Karpas-422 (cell line): ENCODE data around the gene DENND5A. TPM values are rescaled to one million over a fixed set of nuclear protein-coding genes. Genes with fewer than 3 reads are reported as not detected.
"Not testable (repeated sequence)": the region's sequence is repeated elsewhere in the genome, so short reads cannot be mapped to it uniquely, and the experiment has no call there.

Experiments
- DNase-seq: peaks from one replicate; pipeline ENCODE4 v3.0.0-alpha.2; 2015
- H2AFZ ChIP-seq: fragments of 200-600 bp; sonication (generic); 2 replicates; pipeline ENCODE4 v1.6.1; 2014; ENCODE audit warnings: antibody characterized with exemption, low read length, mixed read lengths
- H3K27ac ChIP-seq: fragments of 200-600 bp; sonication (generic); 2 replicates; pipeline ENCODE4 v1.5.1; 2014; ENCODE audit warnings: mild to moderate bottlenecking, low read length, moderate library complexity
- H3K27me3 ChIP-seq: fragments of 200-600 bp; sonication (generic); 2 replicates; pipeline ENCODE4 v1.6.1; 2014; ENCODE audit warnings: low read length, mixed read lengths
- H3K36me3 ChIP-seq: fragments of 200-600 bp; sonication (generic); 2 replicates; pipeline ENCODE4 v1.6.1; 2014; ENCODE audit warnings: low read length, mixed read lengths; ENCODE audit not compliant: insufficient read depth
- H3K4me1 ChIP-seq: fragments of 200-600 bp; sonication (generic); 2 replicates; pipeline ENCODE4 v1.6.1; 2014; ENCODE audit warnings: mild to moderate bottlenecking, low read length, mixed read lengths
- H3K4me2 ChIP-seq: fragments of 200-600 bp; sonication (generic); 2 replicates; pipeline ENCODE4 v1.6.1; 2014; ENCODE audit warnings: low read length, low read depth, mild to moderate bottlenecking; ENCODE audit not compliant: poor library complexity, severe bottlenecking
- H3K4me3 ChIP-seq: fragments of 200-600 bp; sonication (generic); 2 replicates; pipeline ENCODE4 v1.5.1; 2014; ENCODE audit warnings: mild to moderate bottlenecking, antibody characterized with exemption, low read length, mixed read lengths
- H3K79me2 ChIP-seq: fragments of 200-600 bp; sonication (generic); 2 replicates; pipeline ENCODE4 v1.6.1; 2014; ENCODE audit warnings: mild to moderate bottlenecking, low read length, mixed read lengths
- H3K9ac ChIP-seq: fragments of 200-600 bp; sonication (generic); 2 replicates; pipeline ENCODE4 v1.6.0; 2014; ENCODE audit warnings: low read length
- H3K9me2 ChIP-seq: fragments of 200-600 bp; sonication (generic), shearing (Covaris generic); replicated peaks from 2 replicates; pipeline ENCODE4 v1.6.0; 2014; ENCODE audit warnings: mild to moderate bottlenecking, low read length, moderate library complexity; ENCODE audit not compliant: insufficient read depth
- H3K9me3 ChIP-seq: fragments of 300-700, 200-600 bp; sonication (generic); 2 replicates; pipeline ENCODE4 v1.6.1; 2014; ENCODE audit warnings: low read length, mixed read lengths
- H4K20me1 ChIP-seq: fragments of 200-600 bp; sonication (generic); 2 replicates; pipeline ENCODE4 v1.6.1; 2014; ENCODE audit warnings: mild to moderate bottlenecking, antibody characterized with exemption, low read length, low read depth; ENCODE audit not compliant: insufficient read depth
- total RNA-seq: library from RNA; depleted of rRNA; stranded (reverse); fragments of >200 nt; shearing (Covaris generic); gene quantifications from 2 replicates; pipeline ENCODE4 v1.2.3, GENCODE V29; 2014; ENCODE audit warnings: low replicate concordance

Gene DENND5A
- total RNA-seq, 1 experiment from 2014 or later, result 57.3 TPM

DNA sequence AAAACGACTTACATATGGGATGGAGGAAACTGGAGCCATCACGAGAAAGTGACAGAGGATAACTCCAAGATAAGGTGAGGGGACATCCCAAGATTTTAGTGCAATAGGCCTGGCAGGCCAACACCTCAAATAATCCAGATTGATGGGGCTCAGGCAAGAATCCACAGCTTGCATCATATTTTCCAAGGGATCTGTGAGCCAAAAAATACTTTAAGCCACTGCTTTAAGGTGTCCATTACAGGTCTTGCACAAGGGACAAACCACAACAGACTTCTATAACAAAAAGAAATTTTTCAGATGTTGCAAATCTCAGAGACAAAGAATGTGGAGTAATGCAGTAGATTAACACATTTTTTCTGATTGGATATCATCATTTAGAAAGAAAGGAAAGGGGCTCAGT, 45.6 kb downstream of the DENND5A start:
- Histone ChIP-seq H2AFZ (no peak overlapping the region), H3K79me2 (no peaks in the 10 kb centered on the region)

DNA sequence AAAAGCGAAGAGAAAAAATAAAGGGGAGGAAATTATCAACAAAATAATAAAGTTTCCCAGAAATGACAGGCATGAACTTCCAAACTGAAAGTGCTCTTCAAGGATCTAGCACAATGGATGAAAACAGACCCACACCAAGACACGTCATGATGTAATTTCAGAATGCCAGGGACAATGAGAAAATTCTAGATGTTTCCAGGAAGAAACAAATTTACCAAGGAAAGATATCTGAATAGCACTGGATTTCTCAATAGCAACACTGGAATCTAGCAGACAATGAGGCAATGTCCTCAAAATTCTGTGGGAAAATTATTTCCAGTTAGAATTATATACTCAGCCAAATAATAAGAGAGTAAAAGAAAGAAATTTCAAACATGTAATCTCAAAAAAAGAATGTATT, 46.0 kb downstream of the DENND5A start:
- Histone ChIP-seq H3K27me3 (no peaks in the 10 kb centered on the region), H2AFZ (no peak overlapping the region), H3K27ac (no peak overlapping the region), H3K4me3 (no peak overlapping the region), H3K4me1 (no peaks in the 10 kb centered on the region), H3K36me3 (no peaks in the 10 kb centered on the region), H3K9ac (no peak overlapping the region), H3K9me3 (no peaks in the 10 kb centered on the region), H3K4me2 (no peak overlapping the region), H3K9me2 (no peaks in the 10 kb centered on the region), H3K79me2 (no peaks in the 10 kb centered on the region), H4K20me1 (peaks cover 17% of the 10 kb centered on the region; the same call in 1 of the 2 replicates)
- DNase-seq, result no peak

More for the DNA sequence above, 45.6 kb downstream of the DENND5A start:
- Histone ChIP-seq H3K36me3 (no peaks in the 10 kb centered on the region), H3K4me2 (no peak overlapping the region), H3K9ac (no peak overlapping the region), H3K9me3 (no peaks in the 10 kb centered on the region), H3K27me3 (no peaks in the 10 kb centered on the region), H3K27ac (no peak overlapping the region), H3K4me1 (no peaks in the 10 kb centered on the region), H4K20me1 (peaks cover 16% of the 10 kb centered on the region; the same call in 1 of the 2 replicates), H3K4me3 (no peak overlapping the region), H3K9me2 (no peaks in the 10 kb centered on the region)
- no peak for DNase-seq

GRCh38 chr11:9214765-9215164, 50.4 kb downstream of the DENND5A start:
- Histone ChIP-seq H3K79me2 (no peaks in the 10 kb centered on the region), H3K4me3 (no peak overlapping the region), H3K27me3 (no peaks in the 10 kb centered on the region), H3K9me3 (no peaks in the 10 kb centered on the region), H4K20me1 (peaks cover 26% of the 10 kb centered on the region), H3K4me1 (no peaks in the 10 kb centered on the region), H3K9ac (no peak overlapping the region), H3K27ac (no peak overlapping the region), H3K4me2 (no peak overlapping the region), H3K36me3 (no peaks in the 10 kb centered on the region), H2AFZ (no peak overlapping the region), H3K9me2 (no peaks in the 10 kb centered on the region)
- no peak for DNase-seq

- Histone ChIP-seq H3K9ac (no peak overlapping the region), H3K79me2 (no peaks in the 10 kb centered on the region), H4K20me1 (peaks cover 30% of the 10 kb centered on the region), H3K4me2 (no peak overlapping the region), H3K4me3 (no peak overlapping the region), H3K9me2 (no peaks in the 10 kb centered on the region), H3K27ac (no peak overlapping the region), H3K36me3 (no peaks in the 10 kb centered on the region), H3K27me3 (no peaks in the 10 kb centered on the region), H3K9me3 (no peaks in the 10 kb centered on the region), H2AFZ (no peak overlapping the region), H3K4me1 (peaks cover 5% of the 10 kb centered on the region)
- DNase-seq, result no peak
Observed at GRCh38 chr11:9211322-9211721, 53.8 kb downstream of the DENND5A start.

DNA sequence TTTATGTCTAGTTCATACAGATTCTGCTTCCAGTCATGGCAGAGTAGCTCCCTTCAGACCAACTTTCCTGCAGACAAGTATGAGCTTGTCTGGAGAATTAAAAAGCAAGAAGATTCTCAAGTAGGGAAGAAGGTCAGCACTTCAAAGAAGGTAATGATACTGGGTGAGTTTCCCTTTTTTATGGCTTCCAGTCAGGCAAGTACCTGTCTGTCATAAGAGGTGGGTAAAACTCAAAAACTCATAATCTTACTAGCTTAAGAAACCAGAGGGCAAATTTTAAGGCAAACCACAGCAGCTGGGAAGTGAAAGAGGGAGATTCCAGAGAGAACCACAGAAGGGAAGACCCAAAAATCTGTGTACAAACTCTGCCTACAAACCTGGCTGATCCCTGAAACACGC, 54.2 kb downstream of the DENND5A start:
- Histone ChIP-seq H3K4me1 (peaks cover 5% of the 10 kb centered on the region), H3K9ac (no peak overlapping the region), H3K27me3 (no peaks in the 10 kb centered on the region), H3K36me3 (no peaks in the 10 kb centered on the region), H3K9me3 (no peaks in the 10 kb centered on the region), H3K4me2 (no peak overlapping the region), H2AFZ (no peak overlapping the region), H4K20me1 (peaks cover 30% of the 10 kb centered on the region), H3K4me3 (no peak overlapping the region), H3K9me2 (no peaks in the 10 kb centered on the region), H3K79me2 (no peaks in the 10 kb centered on the region), H3K27ac (no peak overlapping the region)
- DNase-seq, result no peak

DNA sequence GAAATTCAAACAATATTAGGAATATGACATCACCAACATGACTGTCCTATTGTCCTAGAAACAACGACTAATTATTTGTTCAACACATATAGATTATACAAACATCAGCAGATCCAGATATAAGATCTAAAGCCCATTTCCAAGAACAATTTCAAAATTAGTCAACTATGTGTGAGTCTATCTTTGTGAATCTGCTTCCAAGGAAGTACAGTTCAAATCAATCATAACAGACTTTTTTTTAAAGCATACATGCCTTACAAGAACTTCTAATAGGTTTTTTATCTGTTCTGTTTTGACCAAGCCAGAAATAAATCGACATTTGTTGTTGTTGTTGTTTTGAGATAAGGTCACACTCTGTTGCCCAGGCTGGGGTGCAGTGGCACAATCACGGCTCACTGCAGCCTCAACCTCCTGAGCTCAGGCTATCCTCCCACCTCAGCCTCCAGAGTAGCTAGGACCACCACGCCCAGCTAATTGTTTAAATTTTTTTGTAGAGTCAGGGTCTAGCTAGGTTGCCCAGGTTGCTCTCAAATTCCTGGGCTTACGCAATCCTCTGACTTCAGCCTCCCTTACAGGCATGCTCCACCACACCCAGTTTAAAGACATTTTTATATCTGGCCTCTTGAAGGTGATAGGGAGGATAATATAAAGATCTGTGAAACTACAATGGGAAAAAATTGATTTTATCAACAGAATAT, 54.8 kb downstream of the DENND5A start:
- no peak overlapping the region for H2AFZ ChIP-seq
- peaks cover 30% of the 10 kb centered on the region for H4K20me1 ChIP-seq
- H3K9me2 ChIP-seq, result no peaks in the 10 kb centered on the region
- no peak overlapping the region for H3K4me2 ChIP-seq
- no peak overlapping the region for H3K4me3 ChIP-seq
- H3K27me3 ChIP-seq, result no peaks in the 10 kb centered on the region
- H3K27ac ChIP-seq, result no peak overlapping the region
- H3K4me1 ChIP-seq, result peaks cover 5% of the 10 kb centered on the region
- no peak overlapping the region for H3K9ac ChIP-seq
- H3K36me3 ChIP-seq, result no peaks in the 10 kb centered on the region
- H3K79me2 ChIP-seq, result no peaks in the 10 kb centered on the region
- H3K9me3 ChIP-seq, result no peaks in the 10 kb centered on the region
- no peak for DNase-seq

- H3K4me1 ChIP-seq, H3K36me3 ChIP-seq, H3K9me3 ChIP-seq, H3K9me2 ChIP-seq, H3K9ac ChIP-seq, H3K27me3 ChIP-seq, H2AFZ ChIP-seq, DNase-seq, H3K79me2 ChIP-seq, H3K4me2 ChIP-seq, H3K4me3 ChIP-seq, H3K27ac ChIP-seq: not testable (repeated sequence)
- peaks cover 23% of the 10 kb centered on the region for H4K20me1 ChIP-seq
Observed at GRCh38 chr11:9209604-9210003, 55.5 kb downstream of the DENND5A start.

DNA sequence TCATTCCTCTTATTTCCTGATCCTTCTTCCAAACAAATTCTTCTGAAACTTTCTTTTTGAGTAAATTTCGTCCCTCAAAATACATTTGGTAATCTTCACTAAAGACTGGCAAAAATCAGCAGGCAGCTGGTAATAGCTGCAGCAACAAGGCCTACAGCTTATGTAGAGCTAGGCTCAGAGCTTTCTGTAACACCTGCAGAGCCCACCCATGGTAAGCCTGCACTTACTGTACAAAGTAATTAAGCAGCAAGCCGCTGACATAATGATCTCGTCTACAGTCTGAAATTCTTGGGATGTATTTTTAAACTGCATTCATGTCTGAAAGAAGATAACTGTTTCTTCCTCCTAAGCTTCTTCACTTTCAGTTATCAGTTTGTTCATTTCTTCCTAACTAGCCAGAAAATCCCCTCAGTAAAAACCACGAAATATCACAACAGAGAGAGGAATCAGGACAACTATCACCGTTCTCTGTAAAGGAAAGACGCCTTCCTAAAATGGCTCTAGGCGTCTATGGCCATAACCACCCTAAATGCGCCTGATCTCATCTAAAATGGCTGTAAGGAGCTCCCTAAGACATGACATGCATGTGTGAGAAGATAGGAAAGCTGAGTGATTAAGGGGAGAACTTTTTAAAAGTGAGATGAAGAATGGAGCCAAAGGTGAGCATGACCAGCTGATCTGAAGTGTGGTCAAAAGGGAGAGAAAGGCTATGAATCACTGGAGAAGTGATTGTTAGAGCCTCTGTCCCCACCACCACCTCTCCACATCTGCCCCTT, 56.2 kb downstream of the DENND5A start:
- H3K4me3 ChIP-seq, result no peak overlapping the region

More for the DNA sequence above, 56.2 kb downstream of the DENND5A start:
- no peaks in the 10 kb centered on the region for H3K36me3 ChIP-seq
- no peak overlapping the region for H2AFZ ChIP-seq
- peaks cover 5% of the 10 kb centered on the region for H3K4me1 ChIP-seq
- H3K9me2 ChIP-seq, result no peaks in the 10 kb centered on the region
- no peaks in the 10 kb centered on the region for H3K79me2 ChIP-seq
- no peak overlapping the region for H3K4me2 ChIP-seq
- H4K20me1 ChIP-seq, result peaks cover 22% of the 10 kb centered on the region
- H3K27ac ChIP-seq, result no peak overlapping the region
- H3K27me3 ChIP-seq, result no peaks in the 10 kb centered on the region
- DNase-seq, result no peak
- no peaks in the 10 kb centered on the region for H3K9me3 ChIP-seq
- H3K9ac ChIP-seq, result no peak overlapping the region
